Neural progenitor cell (in vitro differentiated cells): ENCODE results near the gene CBLC.

Experiments
- CTCF ChIP-seq: fragments of 200-600 bp; sonication (generic); IDR thresholded peaks from 2 replicates; pipeline ENCODE4 v1.5.1; 2017; ENCODE audit warnings: antibody characterized with exemption, mild to moderate bottlenecking
- EZH2 ChIP-seq: fragments of 200-600 bp; sonication (generic); IDR thresholded peaks from 2 replicates; pipeline ENCODE4 v1.6.1; 2017; ENCODE audit warnings: antibody characterized with exemption, mild to moderate bottlenecking, moderate library complexity
- EZH2phosphoT487 ChIP-seq: fragments of 200-600 bp; sonication (generic); IDR thresholded peaks from 2 replicates; pipeline ENCODE4 v1.6.1; 2017; ENCODE audit warnings: antibody characterized with exemption

DNA sequence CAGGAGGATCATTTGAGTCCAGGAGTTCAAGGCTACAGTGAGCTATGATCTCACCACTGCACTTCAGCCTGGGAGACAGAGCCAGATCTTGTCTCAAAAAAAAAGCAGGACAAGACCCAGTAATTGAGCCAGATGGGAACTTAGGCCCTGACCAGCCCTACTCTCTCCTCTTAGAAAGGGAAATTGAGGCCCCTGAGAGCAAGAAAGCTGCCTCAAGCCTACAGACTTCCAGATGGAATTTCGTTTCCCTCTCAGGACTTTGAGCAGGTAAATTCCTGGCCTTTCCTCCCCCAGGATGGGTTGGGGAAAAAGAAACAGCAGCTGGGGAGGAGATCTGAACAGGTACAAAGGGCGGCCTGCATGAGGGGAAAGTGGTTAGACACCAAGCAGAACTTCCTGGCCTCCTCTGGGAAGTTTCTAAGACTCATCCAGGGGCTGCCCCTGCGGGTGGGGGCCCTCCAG is 32.8 kb upstream of the CBLC start:
- no peak for TF ChIP-seq CTCF
- TF ChIP-seq EZH2, result no peak
- no peak for TF ChIP-seq EZH2phosphoT487
